CD1c-positive myeloid dendritic cell (primary cell): Measurements from ENCODE around the gene CTU2.
A peak's percentile ranks its signal among the peaks of the same experiment; 100 is the strongest.

Experiments used
- DNase-seq: peaks from one replicate; pipeline ENCODE4 v3.0.0-alpha.2; 2016; ENCODE audit errors: extremely low spot score

CTU2 gene

GRCh38 chr16:88681709-88682451, 24.4 kb upstream of the CTU2 start:
- peak; percentile 95 for DNase-seq

- DNase-seq, result peak; percentile 44
These were observed 21.6 kb upstream of the CTU2 start for GRCh38 chr16:88684569-88685155.

DNA sequence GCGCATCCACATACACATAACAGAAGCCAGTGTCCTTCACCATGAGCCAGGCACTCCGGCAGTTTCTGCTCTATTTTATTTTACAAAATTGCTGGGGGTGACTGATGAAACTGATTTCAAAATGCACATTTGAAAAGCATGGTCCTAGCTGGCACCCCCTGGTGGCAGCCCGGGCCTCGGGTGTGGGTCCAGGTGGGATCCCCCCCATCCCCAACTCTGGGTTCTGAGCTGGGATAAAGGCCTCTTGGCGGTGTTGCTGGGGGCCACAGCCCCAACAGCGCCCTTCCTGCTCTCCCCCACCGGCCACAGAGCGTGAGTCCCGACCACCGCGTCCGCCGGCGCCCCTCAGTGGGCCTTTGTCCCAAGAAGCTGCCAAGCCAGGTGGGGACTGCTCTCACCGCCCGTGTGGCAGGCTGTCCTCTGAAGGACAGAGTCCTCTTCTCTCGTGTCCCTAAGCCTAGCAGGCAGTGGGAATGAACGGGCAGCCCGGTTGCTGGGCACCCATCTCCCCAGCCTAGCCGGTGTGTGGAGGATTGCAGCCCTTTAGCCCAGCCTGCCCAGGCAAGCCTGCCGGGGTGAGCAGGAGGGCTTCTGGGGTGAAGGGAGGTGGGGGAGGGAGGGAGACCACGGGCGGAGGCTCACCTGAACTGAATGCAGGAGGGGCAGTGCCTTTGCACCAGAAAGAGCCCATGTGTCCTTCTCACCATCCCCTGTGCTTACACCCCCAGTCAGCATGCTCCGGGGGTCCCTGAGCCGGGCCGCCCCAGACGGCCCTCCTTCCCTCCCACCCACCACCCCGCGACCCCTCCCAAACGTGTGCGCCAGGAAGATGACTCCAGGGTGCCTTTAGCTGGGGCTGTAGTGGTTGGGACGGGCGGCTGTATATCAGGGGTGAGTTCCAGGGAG, 20.9 kb upstream of the CTU2 start:
- peak; percentile 78 for DNase-seq

- peak; percentile 46 for DNase-seq
These were observed 20.3 kb upstream of the CTU2 start for GRCh38 chr16:88686062-88686438.

GRCh38 chr16:88686439-88687253, 19.7 kb upstream of the CTU2 start, which contains the start of gene SNAI3:
Gene SNAI3, minus strand, starts transcription at chr16:88686507. Its CDS starts 101 bp downstream, at chr16:88686406.
- DNase-seq, result peak; percentile 98

DNA sequence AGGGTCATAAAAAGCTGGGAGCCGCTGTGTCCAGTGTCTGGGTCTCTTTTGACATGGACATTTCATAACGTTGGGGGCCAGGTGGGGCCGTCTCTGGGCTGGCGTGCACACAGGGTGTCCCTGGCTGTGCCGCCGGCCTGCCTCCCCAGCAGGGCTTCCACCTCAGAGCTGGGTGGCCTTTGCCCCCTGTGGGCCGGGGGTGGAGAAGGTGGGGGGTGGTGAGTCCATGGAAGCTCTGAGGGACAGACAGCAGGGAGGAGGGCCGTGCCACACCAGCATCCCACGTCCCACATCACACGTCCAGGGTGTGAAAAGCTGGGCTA, 19.1 kb upstream of the CTU2 start:
- DNase-seq, result no peak

DNA sequence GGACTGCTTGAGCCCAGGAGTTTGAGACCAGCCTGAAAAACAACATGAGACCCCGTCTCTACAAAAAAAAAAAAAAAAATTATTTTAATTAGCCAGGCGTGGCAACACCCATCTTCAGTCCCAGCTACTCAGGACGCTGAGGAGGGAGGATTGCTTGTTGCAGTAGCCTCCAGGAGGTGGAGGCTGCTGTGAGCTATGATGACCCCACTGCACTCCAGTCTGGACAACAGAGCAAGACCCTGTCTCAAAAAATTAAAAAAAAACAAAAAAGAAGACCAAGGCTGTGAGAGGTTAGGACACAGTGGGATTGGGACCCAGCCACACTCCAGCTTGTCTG, 18.7 kb upstream of the CTU2 start:
- DNase-seq, result no peak

GRCh38 chr16:88688013-88688778, 18.1 kb upstream of the CTU2 start:
- no peak for DNase-seq

- peak; percentile 55 for DNase-seq
These were observed 15.8 kb upstream of the CTU2 start for GRCh38 chr16:88690341-88691128.

DNA sequence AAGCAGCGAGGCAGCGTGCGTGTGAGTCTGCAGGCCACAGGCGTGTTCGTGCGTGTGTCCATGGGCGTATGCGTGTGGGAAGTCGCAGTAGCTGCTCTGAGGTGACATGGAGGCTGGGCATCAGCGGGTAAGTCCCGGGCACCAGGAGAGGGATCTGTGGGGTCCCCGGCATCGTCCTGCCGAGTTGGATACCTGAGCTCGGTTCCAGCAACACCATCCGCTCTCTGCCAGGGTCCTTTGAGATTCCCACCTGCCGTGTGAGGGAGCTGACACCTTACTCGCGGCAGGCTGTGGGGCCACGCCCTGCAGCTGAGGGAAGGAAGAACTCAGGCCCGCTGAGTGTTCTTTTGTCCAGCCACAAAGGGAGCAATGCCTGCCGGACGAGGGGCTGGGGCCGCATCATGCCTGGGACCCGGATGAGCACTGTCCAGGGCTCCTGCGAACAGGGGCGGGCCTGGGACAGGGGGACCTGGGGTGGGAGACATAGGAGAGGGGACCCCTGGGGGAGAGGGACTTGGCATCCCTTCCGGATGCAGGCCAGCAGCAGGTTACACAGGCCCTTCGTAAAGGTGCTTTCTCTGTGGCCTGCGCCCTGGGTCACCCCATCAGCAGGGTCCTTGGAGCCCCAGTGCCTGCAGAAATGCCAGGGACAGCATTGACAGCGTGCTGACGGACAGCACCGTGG, 15.0 kb upstream of the CTU2 start:
- no peak for DNase-seq

DNA sequence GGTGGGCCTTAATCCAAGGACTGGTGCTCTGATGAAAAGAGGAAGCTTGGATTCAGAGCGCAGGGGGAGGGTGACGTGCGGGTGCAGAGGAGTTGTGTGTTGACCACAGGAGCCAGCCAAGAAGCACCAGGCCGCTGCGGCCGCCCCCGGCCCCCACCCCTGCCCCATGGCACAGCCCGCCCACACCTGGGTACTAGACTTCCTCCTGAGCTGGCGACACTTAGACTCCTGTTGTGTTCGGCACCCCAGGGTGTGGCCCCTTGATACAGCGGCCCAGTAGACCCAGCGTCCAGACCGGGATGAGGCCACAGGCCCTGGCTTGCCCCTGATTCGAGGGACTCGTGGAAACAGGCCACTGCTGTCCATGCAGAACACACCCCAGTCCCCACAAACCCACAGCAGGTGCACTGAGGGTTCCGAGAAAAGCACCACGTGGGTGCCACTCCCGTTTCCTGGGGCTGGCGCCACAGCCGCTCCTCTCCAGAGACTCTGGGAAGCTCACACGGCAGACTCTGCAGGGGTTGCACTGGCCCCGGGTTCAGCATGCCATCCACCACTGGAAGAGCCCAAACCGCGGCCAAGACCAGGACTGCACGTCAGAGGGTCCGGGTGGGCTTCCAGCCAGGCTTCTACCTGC, 14.3 kb upstream of the CTU2 start:
- DNase-seq, result peak; percentile 96

- no peak for DNase-seq
These were observed 13.4 kb upstream of the CTU2 start for GRCh38 chr16:88692861-88693260.

- no peak for DNase-seq
These were observed 12.7 kb upstream of the CTU2 start for GRCh38 chr16:88693420-88694177.

DNA sequence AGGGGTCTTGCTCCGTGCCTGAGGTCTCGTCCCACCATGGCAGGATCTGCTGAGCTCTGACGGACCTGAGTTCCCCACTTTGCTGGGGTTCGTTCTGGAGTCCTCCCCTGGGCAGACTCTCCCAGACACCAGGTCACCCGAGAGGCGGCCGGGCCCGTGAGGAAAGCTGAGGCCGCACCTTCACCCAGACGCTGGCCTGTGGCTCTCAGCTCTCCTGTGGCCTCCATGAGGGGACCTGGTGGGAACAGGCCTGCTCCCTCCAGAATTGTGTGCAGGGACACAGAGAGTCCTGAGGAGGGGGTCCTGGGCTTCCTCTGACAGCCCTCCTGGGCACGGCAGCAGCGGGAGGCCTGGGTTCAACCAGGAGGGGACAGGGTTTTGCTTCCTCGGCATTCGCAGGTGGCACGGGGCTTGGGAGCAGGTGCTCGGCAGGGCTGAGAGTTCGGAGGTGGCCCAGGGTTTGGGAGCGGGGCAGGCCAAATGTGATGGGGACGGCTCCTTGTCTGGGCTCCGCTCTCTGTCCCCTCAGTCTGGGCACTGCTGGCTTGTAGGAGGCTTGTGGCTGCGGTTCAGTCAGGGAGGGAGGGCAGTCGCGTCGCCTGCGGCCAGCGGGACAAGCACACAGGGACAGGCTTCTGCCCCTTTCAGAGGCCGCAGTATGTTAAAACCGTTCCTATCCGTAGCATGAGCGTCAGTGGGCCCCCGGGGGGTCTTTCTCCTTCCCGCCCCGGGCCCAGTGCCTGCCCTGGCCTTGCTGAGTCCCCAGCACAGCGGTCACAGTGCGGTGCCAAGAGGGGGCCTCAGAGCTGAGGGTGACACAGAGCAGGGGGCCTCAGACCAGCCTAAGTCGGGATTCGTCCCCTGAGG, 11.8 kb upstream of the CTU2 start:
- no peak for DNase-seq

- peak; percentile 60 for DNase-seq
These were observed 11.1 kb upstream of the CTU2 start for GRCh38 chr16:88695218-88695617.

DNA sequence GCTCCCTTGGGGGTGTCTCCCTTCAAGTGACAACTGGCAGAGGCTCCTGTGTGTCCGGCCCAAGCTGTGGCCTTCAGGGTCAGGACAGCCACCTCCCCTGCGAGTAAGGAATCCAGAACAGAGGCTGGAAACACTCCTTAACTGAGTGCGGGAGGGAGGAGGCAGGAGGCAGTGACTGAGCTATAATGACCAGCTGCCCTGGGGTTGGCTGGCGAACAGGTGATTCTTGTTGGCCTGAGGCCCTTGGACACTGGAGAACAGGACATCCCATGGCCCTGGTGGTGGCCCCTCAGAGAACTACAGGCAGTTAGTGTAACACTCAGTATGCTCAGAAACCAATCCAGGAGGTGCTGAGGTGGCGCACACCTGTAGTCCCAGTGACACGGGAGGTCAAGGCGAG, 10.6 kb upstream of the CTU2 start:
- no peak for DNase-seq

DNA sequence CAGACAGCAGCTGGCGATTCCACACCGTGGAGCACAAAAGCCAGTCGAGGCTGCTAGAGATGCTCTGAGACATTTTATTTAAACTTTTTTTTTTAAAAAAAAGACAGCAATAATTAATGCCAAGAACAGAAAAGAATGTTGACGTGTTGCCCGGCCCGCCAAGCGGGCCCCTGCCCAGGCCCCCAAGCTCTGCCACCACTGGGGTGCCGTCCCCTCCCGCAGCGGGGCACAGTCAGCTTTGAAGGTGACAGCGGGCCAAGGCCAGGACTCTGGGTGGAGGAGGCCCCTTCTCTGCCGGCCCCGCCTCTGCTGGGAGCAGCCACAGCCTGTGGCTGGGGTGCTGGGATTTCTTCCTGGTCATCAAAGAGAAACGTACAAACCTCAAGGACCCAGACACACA, 9.9 kb upstream of the CTU2 start:
- no peak for DNase-seq
